Measurements from ENCODE around the gene CRTAP. TPM values are rescaled to one million over a fixed set of nuclear protein-coding genes. Genes with fewer than 3 reads are reported as not detected.

The CRTAP gene
- total RNA-seq, 2 donors from 2014 or later = 164 to 166 TPM

DNA sequence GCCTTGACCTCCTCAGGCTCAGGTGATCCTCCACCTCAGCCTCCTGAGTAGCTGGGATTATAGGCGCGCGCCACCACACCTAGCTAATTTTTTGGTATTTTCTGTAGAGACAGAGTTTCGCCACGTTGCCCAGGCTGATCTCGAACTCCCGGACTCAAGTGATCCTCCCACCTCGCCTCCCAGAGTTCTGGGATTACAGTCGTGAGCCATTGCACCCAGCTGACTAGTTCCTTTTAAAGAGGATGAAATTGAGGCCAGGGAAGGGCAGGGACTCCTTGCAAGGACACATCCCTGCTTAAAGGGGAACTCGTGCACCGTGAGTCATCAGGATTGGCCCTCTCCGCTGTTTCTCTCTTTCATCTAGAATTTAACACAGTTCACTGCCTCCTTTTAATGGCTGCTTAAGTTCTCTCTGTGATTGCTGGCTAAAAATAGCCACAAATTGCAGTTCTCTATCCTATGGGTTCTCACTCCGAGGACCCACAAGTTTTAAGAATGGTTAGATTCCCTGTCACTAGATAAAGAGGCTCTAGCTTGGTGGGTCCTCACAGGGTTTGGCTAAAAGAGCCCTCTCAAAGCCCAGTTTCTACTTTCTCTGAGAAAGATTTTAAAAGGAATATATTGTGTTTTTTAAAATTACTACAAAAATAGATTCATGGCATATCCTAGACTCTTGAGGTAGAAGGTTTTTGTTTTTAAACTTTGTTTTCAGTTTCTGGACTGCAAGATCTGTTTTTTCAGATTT is 1.4 kb downstream of the CRTAP start:
- H3K4me1 ChIP-seq (ENCODE audit: control insufficient read depth, insufficient read depth, low read length) = no peaks in the 10 kb centered on the region
- H3K4me3 ChIP-seq (ENCODE audit: low read length) = peak overlapping the region; percentile 79
- Mint-ChIP-seq H3K36me3 (ENCODE audit: low read depth) (peaks cover 6% of the 10 kb centered on the region), H3K4me1 (peaks cover 6% of the 10 kb centered on the region), H3K27ac (no peak overlapping the region), H3K4me3 (peak overlapping the region; percentile 65), H3K9me3 (peaks cover 4% of the 10 kb centered on the region), H3K27me3 (ENCODE audit: insufficient read depth) (peaks cover 2% of the 10 kb centered on the region)
- H3K9ac ChIP-seq (ENCODE audit: extremely low read depth, low read length, poor library complexity, severe bottlenecking) = no peak overlapping the region
- H3K27ac ChIP-seq (ENCODE audit: low read depth, low read length) = no peak overlapping the region
- peaks cover 13% of the 10 kb centered on the region for H3K9me3 ChIP-seq (ENCODE audit: control insufficient read depth, low read length)
- H3K27me3 ChIP-seq (ENCODE audit: control insufficient read depth, insufficient read depth, low read length, poor library complexity, severe bottlenecking) = no peaks in the 10 kb centered on the region
- TF ChIP-seq, protein P1, sequence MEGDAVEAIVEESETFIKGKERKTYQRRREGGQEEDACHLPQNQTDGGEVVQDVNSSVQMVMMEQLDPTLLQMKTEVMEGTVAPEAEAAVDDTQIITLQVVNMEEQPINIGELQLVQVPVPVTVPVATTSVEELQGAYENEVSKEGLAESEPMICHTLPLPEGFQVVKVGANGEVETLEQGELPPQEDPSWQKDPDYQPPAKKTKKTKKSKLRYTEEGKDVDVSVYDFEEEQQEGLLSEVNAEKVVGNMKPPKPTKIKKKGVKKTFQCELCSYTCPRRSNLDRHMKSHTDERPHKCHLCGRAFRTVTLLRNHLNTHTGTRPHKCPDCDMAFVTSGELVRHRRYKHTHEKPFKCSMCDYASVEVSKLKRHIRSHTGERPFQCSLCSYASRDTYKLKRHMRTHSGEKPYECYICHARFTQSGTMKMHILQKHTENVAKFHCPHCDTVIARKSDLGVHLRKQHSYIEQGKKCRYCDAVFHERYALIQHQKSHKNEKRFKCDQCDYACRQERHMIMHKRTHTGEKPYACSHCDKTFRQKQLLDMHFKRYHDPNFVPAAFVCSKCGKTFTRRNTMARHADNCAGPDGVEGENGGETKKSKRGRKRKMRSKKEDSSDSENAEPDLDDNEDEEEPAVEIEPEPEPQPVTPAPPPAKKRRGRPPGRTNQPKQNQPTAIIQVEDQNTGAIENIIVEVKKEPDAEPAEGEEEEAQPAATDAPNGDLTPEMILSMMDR (conservative IDR thresholded peaks at IDR 0.05) = no peak
- H3K36me3 ChIP-seq (ENCODE audit: control insufficient read depth, insufficient read depth, low read length) = peaks cover 5% of the 10 kb centered on the region
- 80 to 83% methylated on average over 12 to 13 of the region's 13 CpGs for WGBS, 2 experiments (ENCODE audit: insufficient coverage in 1 of 2, insufficient read length in 1 of 2)
- DNase-seq = peak; percentile 58

DNA sequence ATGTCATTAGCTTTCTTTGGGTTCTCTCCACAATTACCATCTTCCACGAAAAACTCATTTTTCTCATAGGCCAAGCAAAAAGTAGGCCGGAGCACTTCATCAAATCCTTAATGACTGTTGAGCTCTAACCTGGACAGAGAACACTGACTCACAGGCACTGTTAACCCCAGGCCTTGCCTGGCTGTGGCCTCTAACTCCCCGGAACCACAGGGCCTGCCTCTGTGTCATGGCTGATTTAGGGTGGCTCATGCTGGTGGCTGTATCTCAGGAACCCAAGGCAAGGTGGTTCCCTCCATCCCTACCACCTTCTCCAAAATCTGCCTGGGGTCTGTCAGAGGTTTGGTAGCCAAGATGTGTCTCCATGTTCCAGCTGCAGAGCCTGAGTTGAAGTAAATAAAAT is 3.6 kb downstream of the CRTAP start:
- TF ChIP-seq, protein P1 (conservative IDR thresholded peaks at IDR 0.05) = no peak
- H3K27me3 ChIP-seq (ENCODE audit: control insufficient read depth, insufficient read depth, low read length, poor library complexity, severe bottlenecking) = no peaks in the 10 kb centered on the region
- WGBS, 2 experiments (ENCODE audit: insufficient coverage in 1 of 2, insufficient read length in 1 of 2) = 88 to 100% methylated on average over 1 to 3 of the region's 3 CpGs
- peaks cover 22% of the 10 kb centered on the region for H3K36me3 ChIP-seq (ENCODE audit: control insufficient read depth, insufficient read depth, low read length)
- Mint-ChIP-seq H3K4me1 (peaks cover 6% of the 10 kb centered on the region), H3K4me3 (no peak overlapping the region), H3K27me3 (ENCODE audit: insufficient read depth) (peaks cover 1% of the 10 kb centered on the region), H3K9me3 (peaks cover 1% of the 10 kb centered on the region), H3K36me3 (ENCODE audit: low read depth) (peaks cover 14% of the 10 kb centered on the region), H3K27ac (no peak overlapping the region)
- H3K4me1 ChIP-seq (ENCODE audit: control insufficient read depth, insufficient read depth, low read length) = no peaks in the 10 kb centered on the region
- no peak overlapping the region for H3K27ac ChIP-seq (ENCODE audit: low read depth, low read length)
- H3K4me3 ChIP-seq (ENCODE audit: low read length) = no peak overlapping the region
- DNase-seq = no peak
- H3K9ac ChIP-seq (ENCODE audit: extremely low read depth, low read length, poor library complexity, severe bottlenecking) = no peak overlapping the region
- peaks cover 3% of the 10 kb centered on the region for H3K9me3 ChIP-seq (ENCODE audit: control insufficient read depth, low read length)

DNA sequence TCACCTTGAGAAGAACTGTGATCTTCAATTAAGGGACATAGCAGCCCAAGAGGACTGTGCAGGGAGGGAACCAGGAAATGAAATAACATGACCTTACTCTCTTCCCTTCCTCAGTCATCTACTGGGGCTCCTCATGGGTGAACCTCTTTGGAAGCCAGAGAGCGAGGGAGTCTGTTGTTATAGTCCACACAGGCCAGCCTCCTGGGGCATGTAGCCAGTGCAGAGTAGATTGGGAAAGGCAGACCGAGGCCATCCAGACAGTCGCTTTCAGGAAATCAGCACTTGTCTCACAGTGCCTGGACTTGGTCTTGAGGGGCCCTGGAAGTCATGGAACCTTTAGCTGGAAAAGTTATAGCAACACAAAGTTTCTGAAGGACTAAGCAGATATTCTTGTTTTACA is 6.1 kb downstream of the CRTAP start:
- no peaks in the 10 kb centered on the region for H3K4me1 ChIP-seq (ENCODE audit: control insufficient read depth, insufficient read depth, low read length)
- H3K27me3 ChIP-seq (ENCODE audit: control insufficient read depth, insufficient read depth, low read length, poor library complexity, severe bottlenecking) = no peaks in the 10 kb centered on the region
- no peak overlapping the region for H3K27ac ChIP-seq (ENCODE audit: low read depth, low read length)
- H3K9ac ChIP-seq (ENCODE audit: extremely low read depth, low read length, poor library complexity, severe bottlenecking) = no peak overlapping the region
- no peak overlapping the region for H3K4me3 ChIP-seq (ENCODE audit: low read length)
- WGBS, 2 experiments (ENCODE audit: insufficient coverage in 1 of 2, insufficient read length in 1 of 2) = 83 to 90% methylated on average over 2 to 3 of the region's 3 CpGs
- Mint-ChIP-seq H3K4me3 (no peak overlapping the region), H3K27me3 (ENCODE audit: insufficient read depth) (no peaks in the 10 kb centered on the region), H3K9me3 (no peaks in the 10 kb centered on the region), H3K4me1 (peaks cover 8% of the 10 kb centered on the region), H3K36me3 (ENCODE audit: low read depth) (peaks cover 33% of the 10 kb centered on the region), H3K27ac (no peak overlapping the region)
- TF ChIP-seq, protein P1 (conservative IDR thresholded peaks at IDR 0.05) = no peak
- DNase-seq = no peak
- no peaks in the 10 kb centered on the region for H3K9me3 ChIP-seq (ENCODE audit: control insufficient read depth, low read length)
- peaks cover 29% of the 10 kb centered on the region for H3K36me3 ChIP-seq (ENCODE audit: control insufficient read depth, insufficient read depth, low read length)
